GM18508 (cell line): ENCODE measurements around the gene SYNGR3.

Experiments used
- ATAC-seq: cut with Tn5 transposase; IDR thresholded peaks from one replicate; pipeline ENCODE4 v1.9.1; 2021; ENCODE audit warnings: moderate number of reproducible peaks; ENCODE audit not compliant: insufficient read depth, unreplicated experiment

SYNGR3 gene

DNA sequence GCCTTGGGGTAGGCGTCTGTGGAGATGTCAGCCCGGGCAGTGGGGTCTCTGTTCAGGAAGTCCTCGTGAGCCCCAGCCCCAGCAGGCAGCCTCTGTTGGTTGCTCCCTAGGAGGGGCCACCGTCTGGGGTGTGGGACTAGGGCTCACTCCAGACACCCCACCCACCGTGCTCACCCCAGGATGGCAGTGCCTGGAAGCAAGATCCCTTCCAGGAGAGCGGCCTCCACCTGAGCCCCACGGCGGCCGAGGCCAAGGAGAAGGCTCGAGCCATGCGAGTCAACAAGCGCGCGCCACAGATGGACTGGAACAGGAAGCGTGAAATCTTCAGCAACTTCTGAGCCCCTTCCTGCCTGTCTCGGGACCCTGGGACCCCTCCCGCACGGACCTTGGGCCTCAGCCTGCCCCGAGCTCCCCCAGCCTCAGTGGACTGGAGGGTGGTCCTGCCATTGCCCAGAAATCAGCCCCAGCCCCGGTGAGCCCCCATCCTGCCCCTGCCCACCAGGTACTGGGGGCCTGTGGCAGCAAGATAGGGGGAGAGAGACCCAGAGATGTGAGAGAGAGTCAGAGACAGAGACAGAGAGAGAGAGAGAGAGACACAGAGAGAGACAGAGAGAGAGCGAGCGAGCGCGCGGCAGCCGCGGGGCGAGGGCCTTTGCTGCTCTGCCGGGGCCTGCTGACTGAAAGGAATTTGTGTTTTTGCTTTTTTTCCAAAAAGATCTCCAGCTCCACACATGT lies 48.0 kb downstream of the SYNGR3 start:
- ATAC-seq = no peak

DNA sequence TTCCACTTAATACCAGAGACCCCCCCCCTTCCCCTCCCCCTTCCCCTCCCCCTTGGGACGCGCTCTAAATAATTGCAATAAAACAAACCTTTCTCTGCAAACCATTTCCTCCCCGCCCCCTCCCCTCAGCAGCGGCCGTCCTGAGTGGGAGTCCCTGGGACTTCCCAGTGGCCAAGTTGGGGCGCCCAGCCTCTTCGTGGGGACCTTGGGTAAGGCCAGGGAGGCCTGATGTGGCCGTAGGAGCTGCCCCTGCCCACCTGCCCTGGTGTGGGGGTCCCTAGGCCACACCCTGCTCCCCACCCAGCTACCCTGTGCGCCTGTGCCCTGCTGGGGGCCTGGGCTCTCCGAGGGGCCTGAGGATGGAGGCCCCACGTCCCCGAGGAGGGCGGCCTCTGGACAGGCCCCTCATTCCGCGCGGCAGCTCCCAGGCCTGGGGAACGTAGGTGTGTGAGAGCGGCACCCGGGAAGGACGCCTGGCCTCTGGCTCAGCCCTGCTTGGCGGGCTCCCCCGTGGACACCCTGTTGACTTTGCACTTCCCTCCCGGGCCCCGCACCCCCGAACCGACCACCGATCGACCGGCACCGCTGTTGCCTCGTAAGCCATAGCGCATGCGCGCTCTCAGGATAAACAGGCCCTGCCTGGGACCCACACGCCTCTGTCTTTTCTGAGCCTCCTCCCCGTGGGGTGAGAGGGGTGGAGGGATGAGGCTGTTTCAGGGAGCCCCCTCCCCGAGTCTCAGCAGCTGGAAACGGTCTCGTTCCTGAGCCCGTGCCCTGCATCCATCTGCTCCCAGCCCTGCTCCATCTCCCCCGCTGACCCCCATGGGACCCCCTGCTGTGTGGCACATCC lies 48.8 kb downstream of the SYNGR3 start:
- ATAC-seq = no peak

DNA sequence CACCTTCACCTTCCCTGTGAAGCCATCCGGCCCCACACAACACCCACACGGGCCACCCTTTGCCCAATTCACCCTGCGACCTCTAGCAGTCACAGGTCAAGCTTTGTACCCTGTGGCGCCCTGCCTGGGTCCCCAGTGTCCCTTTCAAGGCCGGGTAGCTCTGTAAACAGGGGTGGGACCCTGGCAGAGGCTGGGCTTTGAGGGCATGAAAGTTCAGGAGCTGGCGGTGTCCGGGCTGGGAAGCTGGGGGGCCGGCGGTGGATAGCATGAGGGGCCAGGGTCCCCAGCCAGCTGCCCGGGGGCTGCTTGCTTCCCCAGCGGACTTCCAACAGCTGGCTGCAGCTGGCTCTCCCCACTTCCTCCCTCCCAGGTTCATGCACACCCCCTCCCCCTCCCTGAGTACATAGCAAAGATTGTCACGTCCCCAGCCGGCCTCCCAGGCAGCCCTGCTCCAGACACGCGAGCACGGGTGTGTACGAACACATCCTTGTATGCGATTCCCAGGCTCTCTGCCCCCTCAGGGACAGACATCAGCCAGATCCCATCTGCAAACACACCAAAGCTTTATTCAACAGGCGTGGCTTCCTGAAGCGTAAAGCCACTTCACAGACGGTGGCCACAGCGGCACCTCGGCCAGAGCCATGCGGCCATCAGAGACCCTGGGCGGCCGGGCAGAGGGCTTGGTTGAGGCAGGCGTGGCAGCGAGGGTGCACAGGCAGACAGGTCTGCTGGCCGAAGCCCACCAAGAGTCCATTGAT lies 49.7 kb downstream of the SYNGR3 start:
- ATAC-seq = no peak

DNA sequence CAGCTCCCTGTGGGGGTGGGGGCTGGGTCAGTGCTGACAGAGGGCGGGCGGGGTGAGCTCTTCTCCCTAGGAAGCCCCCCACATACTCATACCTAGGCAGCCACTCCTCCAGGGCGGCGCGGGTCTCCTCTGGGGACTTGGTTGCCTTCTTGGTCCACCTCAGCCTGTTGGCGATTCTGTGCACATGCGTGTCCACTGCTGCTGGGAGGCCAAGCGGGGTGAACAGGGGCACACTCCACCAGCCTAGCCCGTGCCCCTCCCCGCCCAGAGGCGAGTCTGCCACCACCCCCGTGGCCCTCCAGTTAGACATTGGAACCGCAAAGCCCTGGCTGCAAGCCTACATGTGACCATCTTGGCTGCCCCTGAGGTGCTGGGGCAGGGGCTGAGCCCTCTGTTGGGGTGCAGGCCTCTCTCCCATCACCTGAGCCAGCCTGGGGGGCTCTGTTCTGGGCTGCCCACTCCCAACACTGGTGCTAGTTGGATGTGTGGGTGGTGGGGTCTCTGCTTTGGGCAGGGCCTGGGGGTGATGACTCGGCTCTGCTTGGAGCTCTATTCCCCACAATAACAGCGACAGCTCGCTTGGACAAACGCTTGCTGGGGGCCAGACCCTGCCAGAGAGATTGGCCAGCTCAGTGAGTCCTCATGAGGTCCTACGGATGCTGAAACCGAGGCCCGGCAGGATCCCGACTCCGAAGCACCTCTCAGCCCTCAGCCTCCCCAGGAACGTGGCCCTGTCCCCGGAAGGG lies 50.4 kb downstream of the SYNGR3 start:
- no peak for ATAC-seq

DNA sequence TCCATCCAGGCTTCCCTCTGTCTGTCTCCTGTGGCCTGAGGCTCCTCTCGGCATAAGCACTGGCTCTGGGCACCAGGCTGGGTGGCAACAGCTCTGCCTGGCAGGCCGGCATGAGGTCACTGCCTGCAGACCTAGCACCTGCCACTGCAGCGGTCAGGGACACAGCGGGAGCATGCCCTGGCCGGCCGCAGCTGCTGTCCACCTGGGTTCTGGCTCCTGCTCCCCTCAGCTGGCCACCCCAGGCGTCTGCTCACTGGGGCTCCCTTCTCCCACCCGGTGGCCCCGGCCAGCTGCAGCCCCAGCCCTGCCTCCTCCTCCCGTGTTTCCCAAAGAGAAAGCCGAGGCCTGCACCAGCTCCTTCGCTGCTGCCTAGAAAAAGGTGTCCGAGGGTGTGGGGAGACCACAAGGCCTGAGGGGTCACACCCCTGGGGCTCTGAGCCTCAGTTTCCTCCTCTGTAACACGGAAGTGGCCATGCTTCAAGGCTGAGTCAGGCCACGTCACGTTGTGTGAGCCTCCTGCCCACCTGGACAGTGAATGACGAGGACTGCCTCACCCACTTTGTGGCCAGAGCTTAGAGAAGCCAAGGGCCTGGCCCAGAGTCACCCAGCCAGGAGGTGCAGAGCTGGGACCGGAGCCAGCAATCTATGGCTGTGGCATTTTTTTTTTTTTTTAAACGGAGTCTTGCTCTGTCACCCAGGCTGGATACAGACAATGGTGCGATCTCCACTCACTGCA lies 51.2 kb downstream of the SYNGR3 start:
- ATAC-seq = no peak

DNA sequence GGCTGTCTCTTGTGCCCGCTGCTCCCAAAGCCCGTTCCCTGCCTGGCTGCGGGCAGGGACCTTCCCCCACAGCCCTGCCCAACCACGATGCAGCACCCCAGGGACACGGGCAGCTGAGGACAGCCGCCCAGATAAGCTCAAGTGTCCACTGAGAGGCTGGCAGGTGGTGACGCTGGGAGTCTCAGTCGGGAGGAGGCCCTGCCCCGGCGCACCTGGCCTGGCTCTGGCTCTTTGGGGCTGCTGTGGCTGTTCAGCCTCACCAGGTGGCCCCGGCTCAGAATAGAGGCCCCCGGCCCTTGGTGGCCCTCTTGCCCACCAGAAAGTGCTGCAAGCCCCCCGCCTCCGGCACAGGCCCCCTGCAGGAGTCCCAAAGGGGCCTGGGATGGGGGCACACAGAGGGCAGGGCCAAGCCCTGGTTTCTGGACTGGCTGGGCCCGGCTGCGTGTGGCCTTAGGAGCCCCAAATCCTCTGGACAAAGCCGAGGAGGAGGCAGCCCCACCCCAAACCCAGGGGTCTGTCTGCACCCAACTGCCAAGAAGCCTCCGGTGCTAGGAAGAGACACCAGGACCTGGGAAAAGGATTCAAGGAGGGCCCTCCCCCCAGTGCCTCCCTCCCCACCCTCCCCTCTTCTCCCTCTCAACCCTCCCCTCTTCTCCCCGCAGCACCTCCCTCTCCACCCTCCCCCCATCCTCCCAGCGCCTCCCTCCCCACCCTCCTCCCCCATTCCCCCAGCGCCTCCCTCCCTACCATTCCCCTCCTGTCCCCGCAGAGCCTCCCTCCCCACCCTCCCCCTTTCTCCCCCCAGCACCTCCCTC lies 52.6 kb downstream of the SYNGR3 start:
- ATAC-seq = no peak

DNA sequence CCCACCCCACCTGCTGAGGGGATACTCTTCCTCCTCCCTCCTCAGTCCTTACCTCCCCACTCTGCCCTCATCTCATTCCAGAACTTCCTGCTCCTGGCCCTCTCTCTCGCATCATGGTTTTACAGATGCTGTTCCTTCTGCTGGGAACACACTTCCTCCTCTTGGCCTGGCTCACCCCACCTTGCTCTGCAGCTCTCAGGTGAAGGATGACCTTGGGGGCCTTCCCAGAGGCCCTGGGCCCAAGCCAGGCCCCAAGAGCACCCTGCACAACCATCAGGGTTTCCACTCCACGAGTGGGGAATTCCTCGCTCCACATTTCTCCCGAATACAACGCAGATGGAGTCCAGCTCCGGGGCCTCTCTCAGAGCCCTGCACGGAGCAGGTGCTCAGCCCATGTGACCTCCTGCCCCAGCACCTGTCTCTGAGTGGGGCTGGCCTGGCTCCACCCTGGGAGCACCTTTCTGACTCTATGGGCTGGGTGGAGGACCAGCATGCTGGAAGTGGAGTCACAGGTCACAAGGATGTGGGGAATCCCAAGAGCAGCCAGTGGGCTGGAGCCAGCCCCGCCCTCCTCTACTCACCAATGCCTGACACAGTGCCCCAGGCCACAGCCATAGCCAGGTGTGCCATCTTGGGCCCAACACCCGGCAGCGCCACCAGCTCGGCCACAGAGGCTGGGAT lies 53.4 kb downstream of the SYNGR3 start:
- no peak for ATAC-seq
